HG03469 (cell line): Measurements from ENCODE around the gene AEBP2.
"Not testable (repeated sequence)": the region's sequence is repeated elsewhere in the genome, so short reads cannot be mapped to it uniquely, and the experiment has no call there.

Source experiments
- ATAC-seq: cut with Tn5 transposase; IDR thresholded peaks from one replicate; pipeline ENCODE4 v1.9.1; 2021; ENCODE audit warnings: mild to moderate bottlenecking, moderate library complexity, moderate number of reproducible peaks; ENCODE audit not compliant: unreplicated experiment

AEBP2 gene

GRCh38 chr12:19439059-19440018 is at the start of gene AEBP2:
Gene AEBP2 (plus strand): TSS chr12:19439492. CDS start chr12:19439700, 208 bp downstream.
- peak; percentile 65 for ATAC-seq

- no peak for ATAC-seq
Observed at GRCh38 chr12:19390051-19390598, 49.2 kb upstream of the AEBP2 start.

DNA sequence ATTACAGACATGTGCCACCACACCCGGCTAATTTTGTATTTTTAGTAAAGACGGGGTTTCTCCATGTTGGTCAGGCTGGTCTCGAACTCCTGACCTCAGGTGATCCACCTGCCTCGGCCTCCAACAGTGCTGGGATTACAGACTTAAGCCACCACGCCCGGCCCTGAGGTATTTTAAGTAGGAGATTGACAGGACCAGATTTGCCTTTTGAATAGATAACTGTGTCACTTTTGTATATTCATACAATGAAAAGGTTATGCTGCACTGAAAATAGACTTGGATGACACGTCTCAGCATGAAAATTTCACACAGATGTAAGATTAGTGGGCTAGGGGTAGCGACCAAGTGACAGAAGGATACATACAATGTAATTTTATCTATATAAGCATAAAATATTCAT is 46.6 kb upstream of the AEBP2 start:
- ATAC-seq: not testable (repeated sequence)

GRCh38 chr12:19394385-19394784 is 44.9 kb upstream of the AEBP2 start:
- no peak for ATAC-seq

- no peak for ATAC-seq
Observed at GRCh38 chr12:19397534-19397933, 41.8 kb upstream of the AEBP2 start.

DNA sequence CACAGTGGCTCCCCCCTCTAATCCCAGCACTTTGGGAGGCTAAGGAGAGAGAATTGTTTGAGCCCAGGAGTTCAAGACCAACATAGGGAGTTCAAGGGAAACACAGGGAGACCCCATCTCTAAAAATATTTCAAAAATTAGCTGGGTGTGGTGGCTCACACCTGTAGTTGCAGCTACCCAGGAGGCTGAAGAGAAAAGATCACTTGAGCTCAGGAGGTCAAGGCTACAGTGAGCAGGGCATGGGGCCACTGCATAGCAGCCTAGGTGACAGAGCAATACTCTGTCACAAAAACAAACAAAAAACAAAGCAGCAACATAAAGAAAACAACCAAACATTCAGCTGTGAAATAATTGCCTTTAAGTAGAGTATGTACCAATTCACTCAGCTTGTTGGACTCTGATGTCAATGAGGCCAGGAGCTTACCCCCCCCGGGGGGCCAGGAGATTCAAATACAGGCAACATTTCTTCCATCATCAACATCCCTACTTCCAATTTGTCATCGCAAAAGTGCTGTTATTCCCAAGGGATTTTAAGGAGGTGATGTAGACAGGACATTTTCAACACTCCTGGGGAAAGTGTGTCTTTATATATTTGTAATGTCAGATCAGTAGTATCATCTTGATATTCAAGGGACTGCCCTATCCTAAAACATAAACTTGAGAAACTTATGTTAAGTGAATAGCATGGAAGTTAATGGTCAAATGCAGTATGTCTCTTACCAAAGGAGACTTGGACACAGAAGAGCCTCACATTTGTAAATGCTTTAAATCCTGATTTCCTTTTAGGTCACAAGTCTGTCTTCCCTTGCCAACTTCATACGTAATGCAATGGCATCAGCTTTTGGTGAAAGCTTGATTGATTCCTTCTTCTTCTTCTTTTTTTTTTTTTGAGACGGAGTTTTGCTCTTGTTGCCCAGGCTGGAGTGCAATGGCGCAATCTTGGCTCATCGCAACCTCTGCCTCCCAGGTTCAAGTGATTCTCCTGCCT is 40.6 kb upstream of the AEBP2 start:
- ATAC-seq: no peak

- not testable (repeated sequence) for ATAC-seq
Observed at GRCh38 chr12:19400649-19401285, 38.5 kb upstream of the AEBP2 start.

GRCh38 chr12:19402211-19402610 is 37.1 kb upstream of the AEBP2 start:
- ATAC-seq: no peak

DNA sequence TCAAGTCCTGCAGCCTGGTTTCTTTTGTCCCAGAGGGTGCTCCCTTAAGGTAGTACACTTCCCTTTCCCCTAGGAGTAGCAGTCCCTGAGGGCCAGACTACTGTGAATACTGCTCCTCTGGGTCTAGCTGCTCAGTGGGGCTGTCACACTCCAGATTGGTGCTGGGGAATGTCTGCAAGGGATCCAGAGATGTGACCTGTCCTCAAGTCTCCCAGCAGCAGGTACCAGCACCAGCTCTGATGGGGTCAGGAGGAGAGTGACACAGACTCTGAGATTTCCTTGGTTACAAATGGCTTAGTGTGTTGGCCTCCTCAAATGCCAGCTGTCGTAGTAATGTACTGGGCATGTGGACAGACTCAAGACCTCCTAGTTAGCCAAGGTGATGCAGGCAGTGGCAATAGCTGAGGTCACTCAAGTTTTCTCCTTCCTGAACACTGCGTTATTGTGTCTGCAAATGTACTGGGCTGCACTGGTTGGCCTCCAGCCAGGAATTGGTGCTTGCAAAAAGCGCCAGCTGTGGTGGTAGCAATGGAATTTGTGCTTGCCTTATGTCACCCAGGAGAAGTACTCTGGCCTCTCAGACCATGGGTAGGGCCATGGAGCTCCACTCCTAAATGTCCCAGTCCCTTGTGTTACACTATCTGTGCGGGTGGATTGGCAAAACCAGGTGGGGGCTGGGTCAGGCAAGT is 36.4 kb upstream of the AEBP2 start:
- ATAC-seq: no peak

DNA sequence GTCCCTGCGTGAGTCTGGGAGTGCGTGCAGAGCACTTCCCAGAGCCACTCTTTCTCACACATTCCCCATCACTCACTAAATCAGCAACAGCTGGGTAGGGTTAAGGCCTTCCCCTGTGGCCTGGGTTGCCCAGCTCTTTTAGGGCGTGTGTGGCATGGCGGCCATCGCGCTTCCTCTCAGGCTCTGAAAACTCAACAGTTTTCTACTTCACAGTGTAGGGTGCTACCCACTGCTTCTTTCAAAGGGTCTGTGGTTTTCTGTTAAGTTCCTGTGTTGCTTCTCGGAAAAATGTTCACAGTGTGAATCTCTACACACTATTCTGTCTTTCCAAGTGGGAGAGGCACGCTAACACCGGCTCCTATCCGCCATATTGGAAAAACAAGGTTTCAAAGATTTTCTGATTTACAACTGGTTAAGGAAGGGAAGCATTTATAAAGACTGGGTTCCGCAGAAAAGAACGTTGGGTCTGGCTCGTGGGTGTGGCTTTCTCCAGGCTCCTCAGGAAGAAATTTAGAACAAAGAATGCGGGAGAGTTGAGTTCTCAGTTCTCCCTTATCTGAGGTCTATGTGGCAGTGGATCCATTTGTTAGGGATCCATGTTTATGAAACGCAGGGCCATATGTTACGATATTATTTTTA is 34.9 kb upstream of the AEBP2 start:
- ATAC-seq: no peak

GRCh38 chr12:19409376-19409775 is 29.9 kb upstream of the AEBP2 start:
- ATAC-seq: no peak

GRCh38 chr12:19410211-19410610 is 29.1 kb upstream of the AEBP2 start:
- no peak for ATAC-seq

DNA sequence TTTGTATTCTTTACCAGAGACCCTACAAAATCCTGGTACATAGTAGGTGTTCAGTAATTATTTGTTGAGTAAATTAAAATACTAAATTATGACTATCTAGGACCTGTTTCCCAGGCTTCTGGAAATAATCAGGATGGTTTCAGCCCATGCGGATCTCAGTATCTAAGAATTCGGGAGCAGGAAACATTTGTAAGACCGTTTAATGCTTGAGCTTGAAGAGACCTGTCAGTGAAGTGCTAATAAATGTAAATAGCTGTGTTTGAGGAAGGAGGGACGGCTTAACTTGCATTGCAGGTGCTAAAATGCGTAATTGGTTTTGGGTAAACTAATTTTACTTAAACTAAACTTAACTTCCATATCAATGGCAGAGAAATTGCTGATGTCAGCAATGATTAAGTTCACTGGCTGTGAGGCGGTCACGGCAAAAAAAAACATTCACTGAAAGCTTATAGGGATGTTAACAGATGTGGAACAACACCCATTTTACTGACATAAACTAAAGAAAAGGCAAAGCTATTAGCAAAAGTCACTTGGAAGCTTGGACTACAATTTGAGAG is 28.6 kb upstream of the AEBP2 start:
- ATAC-seq: no peak

- no peak for ATAC-seq
Observed at GRCh38 chr12:19411234-19412204, 27.8 kb upstream of the AEBP2 start.

DNA sequence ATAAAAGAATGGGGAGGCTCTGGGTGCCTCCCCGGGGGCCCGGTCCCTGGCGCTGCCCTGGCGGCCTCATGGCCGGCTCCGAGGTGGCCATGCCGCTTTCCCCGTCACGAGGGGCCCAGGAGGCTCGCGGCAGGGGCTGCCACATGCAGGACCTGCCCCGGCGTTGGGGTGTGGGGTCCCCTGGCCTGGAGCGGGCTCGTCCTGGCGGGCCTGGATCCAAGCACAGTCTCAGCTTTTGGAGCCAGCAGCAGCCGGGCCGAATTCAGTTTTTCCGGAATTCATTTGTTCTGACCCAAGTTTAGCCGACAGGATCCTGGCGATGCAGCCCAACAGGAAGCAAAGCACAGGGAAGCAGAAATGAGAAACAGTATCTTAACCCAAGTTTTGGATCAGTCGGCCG is 26.4 kb upstream of the AEBP2 start:
- no peak for ATAC-seq

GRCh38 chr12:19413582-19413981 is 25.7 kb upstream of the AEBP2 start:
- not testable (repeated sequence) for ATAC-seq

GRCh38 chr12:19415563-19415962 is 23.7 kb upstream of the AEBP2 start:
- ATAC-seq: no peak

DNA sequence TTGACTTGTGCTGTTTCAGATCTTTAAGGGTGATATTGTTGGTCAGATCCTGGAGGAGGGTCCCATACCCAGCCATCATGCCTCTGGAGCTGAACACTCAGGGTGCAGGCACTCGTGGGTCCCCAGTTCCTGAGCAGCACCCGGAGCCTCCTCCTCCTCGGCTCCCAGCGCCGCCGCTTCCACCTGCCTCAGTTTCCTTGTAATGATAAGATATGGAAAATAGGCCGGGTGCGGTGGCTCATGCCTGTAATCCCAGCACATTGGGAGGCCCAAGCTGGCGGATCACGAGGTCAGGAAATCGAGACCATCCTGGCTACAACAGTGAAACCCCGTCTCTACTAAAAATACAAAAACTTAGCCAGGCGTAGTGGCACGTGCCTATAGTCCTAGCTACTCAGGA is 20.2 kb upstream of the AEBP2 start:
- no peak for ATAC-seq
